Heart left ventricle (tissue), 13 donors: ENCODE measurements around the gene MMP24.

ENCODE experiments used
- POLR2A ChIP-seq, 2 donors: fragments of 450-650 bp; IDR thresholded peaks; one replicate each; pipeline ENCODE4 v1.6.1; 2017; ENCODE audit warnings: antibody characterized with exemption in 2 of 2, mild to moderate bottlenecking in 2 of 2, moderate library complexity in 2 of 2
- TF ChIP-seq, protein P1 (sequence below), 12 donors: fragments of 200-600 bp; sonication (generic) in 4 of 12; IDR thresholded peaks; one replicate each; pipeline versions ENCODE4 v1.5.0 to v1.8.0; 2018 to 2022; ENCODE audit warnings: antibody characterized with exemption in 12 of 12, mild to moderate bottlenecking in 5 of 12
- donor health status: ischemic (EF 13 %, LVEDD 7.1; RV severe dilation, severe dysfunction).
- donor health status: DM: no; HTN: yes; CAD: no.
- donor health status: DM: no; HTN: no; CAD: no.
- donor health status: ischemic (EF 25% LVEDD 6.9; RV normal size, moderate dysfunction).
- donor health status: ischemic (EF 25% LVEDD 5.7; RV mildly dilated, moderate dysfunction).
- donor health status: ischemic (EF 35%, LVEDD 5.7; RV mildly dilated, moderate dysfunction).
- donor health status: nonischemic (EF 11% LVEDD 7.7; RV severe dilation, severe dysfunction).
- donor health status: DM: yes; HTN: yes; CAD: no.
- donor health status: PGD.
- donor health status: ischemic (EF 29% LVEDD 5.4; RV normal size, mild dysfunction).
- donor health status: nonischemic (EF 23%, LVEDD 6.1; RV moderate dilation, normal function).

DNA sequence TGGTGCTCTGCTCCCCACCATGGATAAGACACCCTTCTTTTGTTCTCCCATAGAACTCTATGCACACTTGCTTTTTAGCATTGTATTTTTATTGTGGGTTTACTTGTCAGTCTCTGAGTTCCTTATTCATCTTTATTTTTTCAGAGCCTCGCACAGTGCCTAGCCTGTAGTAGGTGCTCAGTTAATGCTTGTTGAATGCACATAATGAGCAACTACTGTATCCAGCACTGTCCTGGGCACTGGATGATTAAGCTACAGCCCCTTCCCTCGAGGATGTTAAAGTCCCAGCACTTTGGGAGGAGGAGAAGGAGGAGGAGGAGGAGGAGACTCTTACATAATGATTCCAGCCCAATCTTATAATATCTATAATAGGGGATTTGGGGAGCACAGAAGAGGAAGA, 16.8 kb downstream of the MMP24 start:
- TF ChIP-seq, protein P1, sequence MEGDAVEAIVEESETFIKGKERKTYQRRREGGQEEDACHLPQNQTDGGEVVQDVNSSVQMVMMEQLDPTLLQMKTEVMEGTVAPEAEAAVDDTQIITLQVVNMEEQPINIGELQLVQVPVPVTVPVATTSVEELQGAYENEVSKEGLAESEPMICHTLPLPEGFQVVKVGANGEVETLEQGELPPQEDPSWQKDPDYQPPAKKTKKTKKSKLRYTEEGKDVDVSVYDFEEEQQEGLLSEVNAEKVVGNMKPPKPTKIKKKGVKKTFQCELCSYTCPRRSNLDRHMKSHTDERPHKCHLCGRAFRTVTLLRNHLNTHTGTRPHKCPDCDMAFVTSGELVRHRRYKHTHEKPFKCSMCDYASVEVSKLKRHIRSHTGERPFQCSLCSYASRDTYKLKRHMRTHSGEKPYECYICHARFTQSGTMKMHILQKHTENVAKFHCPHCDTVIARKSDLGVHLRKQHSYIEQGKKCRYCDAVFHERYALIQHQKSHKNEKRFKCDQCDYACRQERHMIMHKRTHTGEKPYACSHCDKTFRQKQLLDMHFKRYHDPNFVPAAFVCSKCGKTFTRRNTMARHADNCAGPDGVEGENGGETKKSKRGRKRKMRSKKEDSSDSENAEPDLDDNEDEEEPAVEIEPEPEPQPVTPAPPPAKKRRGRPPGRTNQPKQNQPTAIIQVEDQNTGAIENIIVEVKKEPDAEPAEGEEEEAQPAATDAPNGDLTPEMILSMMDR (IDR thresholded peaks at IDR 0.05) = no peak
- TF ChIP-seq POLR2A (IDR thresholded peaks at IDR 0.05) = no peak
